Suprapubic skin (tissue), 3 donors: ENCODE measurements around the gene PLCL2.

Experiments
- CTCF ChIP-seq, 2 donors: fragments of 200-600 bp in 1 of 2; fragments of 450-650 bp in 1 of 2; sonication (generic) in 1 of 2; IDR thresholded peaks; one replicate each; pipeline ENCODE4 v1.5.1; 2016 to 2019; ENCODE audit warnings: antibody characterized with exemption in 2 of 2, mild to moderate bottlenecking in 1 of 2, moderate library complexity in 1 of 2
- POLR2AphosphoS5 ChIP-seq, 3 donors: sonication (generic); formaldehyde crosslinking; IDR thresholded peaks; one replicate each; pipeline ENCODE4 v1.6.1; 2017; ENCODE audit warnings: antibody characterized with exemption in 3 of 3

DNA sequence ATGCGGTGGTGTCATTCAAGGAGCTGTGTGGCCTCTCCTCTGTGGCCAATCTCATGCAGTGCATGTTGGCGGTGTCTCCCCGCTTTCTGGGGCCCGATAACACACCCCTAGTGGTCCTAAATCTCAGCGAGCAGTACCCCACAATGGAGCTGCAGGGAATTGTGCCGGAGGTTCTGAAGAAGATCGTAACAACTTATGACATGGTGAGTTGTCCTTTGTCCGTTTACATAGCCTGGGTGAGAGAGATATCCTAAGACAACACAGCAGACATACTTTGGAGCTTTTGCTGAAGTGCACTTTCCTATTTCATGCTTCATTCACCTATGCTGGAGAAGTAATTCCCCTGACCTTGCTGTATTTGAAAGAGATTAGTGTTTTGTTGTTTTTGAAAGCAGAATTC is 130.0 kb downstream of the PLCL2 start:
- no peak for TF ChIP-seq CTCF (IDR thresholded peaks at IDR 0.05)
- no peak for TF ChIP-seq POLR2AphosphoS5 (IDR thresholded peaks at IDR 0.05)
